CD4-positive, alpha-beta T cell (primary cell): ENCODE results near the gene PGA5. TPM values are rescaled to one million over a fixed set of nuclear protein-coding genes. Genes with fewer than 3 reads are reported as not detected.

Source experiments
- ATAC-seq: fragments of 200-7000 bp; cut with Tn5 transposase; one replicate; pipeline ENCODE4 v1.10.0; 2022; ENCODE audit warnings: mild to moderate bottlenecking; ENCODE audit not compliant: poor library complexity
- CTCF ChIA-PET: fragments of 350-600 bp; sonication (Branson Sonifier 250); formaldehyde crosslinking; loops from one replicate; lab custom pipeline; 2021; ENCODE audit warnings: antibody characterized with exemption, inconsistent platforms; lab: Charles Lee
- POLR2A ChIA-PET: fragments of 350-600 bp; sonication (Branson Sonifier 250); formaldehyde crosslinking; loops from one replicate; lab custom pipeline; 2021; ENCODE audit warnings: antibody characterized with exemption, inconsistent platforms; lab: Charles Lee
- DNase-seq, 14 experiments: peaks; one replicate each; pipeline ENCODE4 v3.0.0-alpha.2; 2013 to 2020; ENCODE audit warnings: mixed read lengths in 2 of 14
- H3K27ac ChIP-seq, 2 donors: one replicate each; pipeline versions ENCODE4 v1.5.1 to v1.7.0; 2013; ENCODE audit warnings: low read length in 2 of 2, low read depth in 1 of 2, mild to moderate bottlenecking in 1 of 2
- H3K27me3 ChIP-seq, 2 experiments: 1 replicate in 1 of 2; 2 replicates in 1 of 2; pipeline versions ENCODE4 v1.6.1 to v1.7.0; 2013; ENCODE audit warnings: low read length in 2 of 2, control low read depth in 1 of 2, mild to moderate bottlenecking in 1 of 2, moderate library complexity in 1 of 2; ENCODE audit not compliant: insufficient read depth in 2 of 2, control insufficient read depth in 1 of 2
- H3K36me3 ChIP-seq: one replicate; pipeline ENCODE4 v1.6.1; 2013; ENCODE audit warnings: low read length, control low read depth; ENCODE audit not compliant: insufficient read depth
- H3K4me1 ChIP-seq: one replicate; pipeline ENCODE4 v1.6.1; 2013; ENCODE audit warnings: low read length, control low read depth; ENCODE audit not compliant: insufficient read depth
- H3K4me3 ChIP-seq: one replicate; pipeline ENCODE4 v1.5.1; 2013; ENCODE audit warnings: mild to moderate bottlenecking, low read length, moderate library complexity
- H3K9me3 ChIP-seq, 2 experiments: 1 replicate in 1 of 2; 2 replicates in 1 of 2; pipeline versions ENCODE4 v1.6.1 to v1.7.0; 2013; ENCODE audit warnings: low read length in 2 of 2, mild to moderate bottlenecking in 2 of 2, control low read depth in 1 of 2, moderate library complexity in 1 of 2; ENCODE audit not compliant: control insufficient read depth in 1 of 2, insufficient read depth in 1 of 2
- H3K27ac Mint-ChIP-seq: one replicate; pipeline ENCODE4 v1.8.0; 2020; ENCODE audit warnings: mixed read lengths
- H3K27me3 Mint-ChIP-seq: one replicate; pipeline ENCODE4 v1.8.0; 2021; ENCODE audit warnings: mixed read lengths
- H3K36me3 Mint-ChIP-seq: one replicate; pipeline ENCODE4 v1.8.0; 2021; ENCODE audit warnings: low read depth, mixed read lengths
- H3K4me1 Mint-ChIP-seq: one replicate; pipeline ENCODE4 v1.8.0; 2021; ENCODE audit warnings: low read depth, mixed read lengths
- H3K4me3 Mint-ChIP-seq: one replicate; pipeline ENCODE4 v1.8.0; 2020; ENCODE audit warnings: mild to moderate bottlenecking, mixed read lengths
- H3K9me3 Mint-ChIP-seq: one replicate; pipeline ENCODE4 v1.8.0; 2020; ENCODE audit warnings: mixed read lengths
- intact Hi-C, 2 experiments: fragments of 100-400 bp; cut with DNase I in 1 of 2; cut with micrococcal nuclease in 1 of 2; formaldehyde crosslinking; loops; one replicate each; pipeline versions ENCODE4 v1.15.1 to v1.9.0; 2023 to 2025; cut with DNase I, micrococcal nuclease
- total RNA-seq, 174 experiments: library from RNA in 2 of 174; stranded (reverse) in 2 of 174; gene quantifications; one replicate each; pipeline ENCODE4 v1.2.3 and lab custom pipeline; 2021 to 2026
- TF ChIP-seq, protein P1 (sequence below): fragments of 200-600 bp; IDR thresholded peaks from one replicate; pipeline ENCODE4 v1.8.0; 2022; ENCODE audit warnings: antibody characterized with exemption, mild to moderate bottlenecking

Gene PGA5
- total RNA-seq, 2 experiments from 2014 or later = not detected

GRCh38 chr11:61274084-61274483 is 33.1 kb downstream of the PGA5 start:
- Histone ChIP-seq H3K27ac (no peak overlapping the region), H3K36me3 (no peaks in the 10 kb centered on the region), H3K4me3 (no peak overlapping the region), H3K9me3 (no peaks in the 10 kb centered on the region), H3K27me3 (no peaks in the 10 kb centered on the region), H3K4me1 (no peaks in the 10 kb centered on the region)
- no peaks in the 10 kb centered on the region for H3K36me3 Mint-ChIP-seq
- no peak for ATAC-seq
- H3K9me3 Mint-ChIP-seq = no peaks in the 10 kb centered on the region
- no peak overlapping the region for H3K4me3 Mint-ChIP-seq
- ChIA-PET CTCF (no interaction called here), POLR2A (no interaction called here)
- no peaks in the 10 kb centered on the region for H3K4me1 Mint-ChIP-seq
- no peak overlapping the region for H3K27ac Mint-ChIP-seq
- DNase-seq = no peak
- TF ChIP-seq, protein P1, sequence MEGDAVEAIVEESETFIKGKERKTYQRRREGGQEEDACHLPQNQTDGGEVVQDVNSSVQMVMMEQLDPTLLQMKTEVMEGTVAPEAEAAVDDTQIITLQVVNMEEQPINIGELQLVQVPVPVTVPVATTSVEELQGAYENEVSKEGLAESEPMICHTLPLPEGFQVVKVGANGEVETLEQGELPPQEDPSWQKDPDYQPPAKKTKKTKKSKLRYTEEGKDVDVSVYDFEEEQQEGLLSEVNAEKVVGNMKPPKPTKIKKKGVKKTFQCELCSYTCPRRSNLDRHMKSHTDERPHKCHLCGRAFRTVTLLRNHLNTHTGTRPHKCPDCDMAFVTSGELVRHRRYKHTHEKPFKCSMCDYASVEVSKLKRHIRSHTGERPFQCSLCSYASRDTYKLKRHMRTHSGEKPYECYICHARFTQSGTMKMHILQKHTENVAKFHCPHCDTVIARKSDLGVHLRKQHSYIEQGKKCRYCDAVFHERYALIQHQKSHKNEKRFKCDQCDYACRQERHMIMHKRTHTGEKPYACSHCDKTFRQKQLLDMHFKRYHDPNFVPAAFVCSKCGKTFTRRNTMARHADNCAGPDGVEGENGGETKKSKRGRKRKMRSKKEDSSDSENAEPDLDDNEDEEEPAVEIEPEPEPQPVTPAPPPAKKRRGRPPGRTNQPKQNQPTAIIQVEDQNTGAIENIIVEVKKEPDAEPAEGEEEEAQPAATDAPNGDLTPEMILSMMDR = no peak
- intact Hi-C loops = loop anchor here in 1 of 2 experiments (10.0 kb wide), 1 partner anchor 69 kb away; the partner anchor contains the start of gene PGA3
- H3K27me3 Mint-ChIP-seq = no peaks in the 10 kb centered on the region

DNA sequence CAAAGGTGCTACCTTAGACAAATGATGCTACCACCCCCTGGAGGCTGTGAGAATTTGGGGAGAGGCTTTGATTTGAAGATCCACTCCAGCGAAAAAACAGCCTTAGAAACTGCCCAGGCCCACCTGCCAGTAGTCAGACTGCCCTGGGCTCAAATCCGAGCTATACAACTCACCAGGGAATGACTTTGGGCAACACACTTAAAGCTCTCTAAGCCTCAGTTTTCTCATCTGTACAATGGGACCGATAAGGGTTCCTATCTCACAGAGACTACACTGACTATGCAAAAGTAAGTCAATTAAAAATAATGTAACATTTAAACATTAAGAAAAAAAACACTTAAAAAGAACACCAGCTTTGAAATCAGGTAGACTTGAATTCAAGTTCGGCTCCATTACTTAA is 34.2 kb downstream of the PGA5 start:
- no peaks in the 10 kb centered on the region for H3K36me3 ChIP-seq
- no peaks in the 10 kb centered on the region for H3K36me3 Mint-ChIP-seq
- no peaks in the 10 kb centered on the region for H3K27me3 Mint-ChIP-seq
- ChIA-PET POLR2A (interaction anchor here (0.6 kb wide), 1 partner anchor 554 kb away, joined by 3 read pairs; no protein-coding TSS in a partner anchor), CTCF (no interaction called here)
- H3K4me3 ChIP-seq = no peak overlapping the region
- H3K27me3 ChIP-seq = no peaks in the 10 kb centered on the region
- DNase-seq (no peak), ATAC-seq (no peak)
- H3K9me3 ChIP-seq = no peaks in the 10 kb centered on the region
- intact Hi-C loops = loop anchor here in 1 of 2 experiments (10.0 kb wide), 1 partner anchor 70 kb away; the partner anchor contains the start of gene PGA3
- H3K27ac ChIP-seq = no peak overlapping the region
- no peak overlapping the region for H3K27ac Mint-ChIP-seq
- H3K4me1 ChIP-seq = no peaks in the 10 kb centered on the region
- H3K4me1 Mint-ChIP-seq = no peaks in the 10 kb centered on the region
- TF ChIP-seq, protein P1 = no peak
- H3K4me3 Mint-ChIP-seq = no peak overlapping the region
- no peaks in the 10 kb centered on the region for H3K9me3 Mint-ChIP-seq

DNA sequence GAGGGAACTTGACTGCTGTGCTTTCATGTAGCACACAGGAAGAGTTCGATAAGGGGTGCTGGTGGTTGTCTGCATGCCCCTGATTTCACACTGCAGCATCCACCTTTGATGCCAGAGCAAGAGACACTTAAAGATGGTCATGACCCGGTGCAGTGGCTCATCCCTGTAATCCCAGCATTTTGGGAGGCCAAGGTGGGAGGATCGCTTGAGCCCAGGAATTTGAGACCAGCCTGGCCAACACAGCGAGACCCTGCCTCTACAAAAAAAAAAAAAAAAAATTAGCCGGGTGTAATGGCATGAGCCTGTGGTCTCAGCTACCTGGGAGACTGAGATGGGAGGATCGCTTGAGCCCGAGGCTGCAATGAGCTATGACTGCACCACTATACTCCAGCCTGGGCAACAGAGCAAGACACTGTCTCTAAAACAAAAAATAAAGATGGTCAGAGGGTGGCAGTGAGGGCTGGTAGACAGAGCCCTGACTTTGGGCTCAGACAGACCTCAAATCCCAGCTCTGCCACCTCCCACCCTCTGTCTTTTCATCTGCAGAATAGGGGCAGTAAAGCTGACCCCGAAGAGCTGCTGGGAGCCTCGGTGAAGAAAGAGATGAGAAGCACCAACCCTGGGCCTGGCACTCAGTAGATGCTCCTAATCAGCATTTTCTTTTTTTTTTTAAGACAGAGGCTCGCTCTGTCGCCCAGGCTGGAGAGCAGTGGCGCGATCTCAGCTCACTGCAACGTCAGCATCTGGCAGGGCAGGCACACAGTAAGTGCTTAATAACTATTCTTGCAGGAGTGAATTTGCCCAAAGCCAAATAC is 36.4 kb downstream of the PGA5 start:
- Histone ChIP-seq H3K4me3 (no peak overlapping the region), H3K9me3 (peaks cover 0 to 5% of the 10 kb centered on the region in 2 experiments), H3K27me3 (no peaks in the 10 kb centered on the region), H3K27ac (no peak overlapping the region), H3K4me1 (no peaks in the 10 kb centered on the region), H3K36me3 (no peaks in the 10 kb centered on the region)
- no peaks in the 10 kb centered on the region for H3K9me3 Mint-ChIP-seq
- intact Hi-C loops = loop anchor here in 1 of 2 experiments (10.0 kb wide), 1 partner anchor 73 kb away; the partner anchor contains the start of gene PGA3
- POLR2A ChIA-PET = no interaction called here
- no peak overlapping the region for H3K27ac Mint-ChIP-seq
- DNase-seq (no peak), ATAC-seq (no peak)
- H3K27me3 Mint-ChIP-seq = no peaks in the 10 kb centered on the region
- CTCF ChIA-PET = no interaction called here
- TF ChIP-seq, protein P1 = no peak
- H3K4me1 Mint-ChIP-seq = no peaks in the 10 kb centered on the region
- H3K4me3 Mint-ChIP-seq = no peak overlapping the region
- H3K36me3 Mint-ChIP-seq = no peaks in the 10 kb centered on the region
